ENCODE data around the gene DBF4.

GRCh38 chr7:87912121-87912520 lies 35.8 kb downstream of the DBF4 start:
- TF ChIP-seq POLR2AphosphoS5 (IDR thresholded peaks at IDR 0.05; ENCODE audit: low read depth, low read length), result no peak
- TF ChIP-seq POLR2A (IDR thresholded peaks at IDR 0.05; ENCODE audit: low read depth, low read length), result no peak
- TF ChIP-seq TAF1 (IDR thresholded peaks at IDR 0.05; ENCODE audit: borderline replicate concordance, low read depth, low read length), result no peak
